ENCODE data around the gene AQP7.
"Not testable (repeated sequence)": the region's sequence is repeated elsewhere in the genome, so short reads cannot be mapped to it uniquely, and the experiment has no call there.

The AQP7 gene

DNA sequence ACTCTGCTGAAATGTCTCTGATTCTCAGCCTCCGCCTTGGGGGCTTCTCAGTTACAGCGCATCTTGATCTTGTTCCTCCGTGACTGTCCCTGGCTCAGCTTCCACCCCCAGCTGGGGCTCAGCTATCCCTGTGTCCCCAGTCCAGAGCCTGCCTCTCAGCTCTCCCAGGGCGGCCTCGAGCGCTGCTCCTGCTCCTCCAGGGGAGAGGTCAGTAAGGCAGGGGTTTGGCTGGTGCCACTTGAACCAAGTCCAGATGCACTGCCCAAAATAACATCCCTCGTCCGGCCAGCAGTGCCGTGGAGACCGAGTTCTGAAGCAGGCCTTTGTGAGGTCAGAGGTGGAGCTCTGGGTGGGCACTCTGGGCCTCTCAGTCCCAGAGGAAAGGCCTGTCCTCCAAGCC is at the start of gene AQP7:
TSS of gene AQP7 (minus strand) at position 198 of the 400 bp plus-strand sequence. CDS start 1,306 bp downstream, outside the sequence.
- not testable (repeated sequence) for H3K4me3 ChIP-seq (ENCODE audit: low read depth, low read length)

- H3K4me3 ChIP-seq (ENCODE audit: low read depth, low read length), result no peak overlapping the region
These were observed 48.3 kb upstream of the AQP7 start for GRCh38 chr9:33450621-33451146.

DNA sequence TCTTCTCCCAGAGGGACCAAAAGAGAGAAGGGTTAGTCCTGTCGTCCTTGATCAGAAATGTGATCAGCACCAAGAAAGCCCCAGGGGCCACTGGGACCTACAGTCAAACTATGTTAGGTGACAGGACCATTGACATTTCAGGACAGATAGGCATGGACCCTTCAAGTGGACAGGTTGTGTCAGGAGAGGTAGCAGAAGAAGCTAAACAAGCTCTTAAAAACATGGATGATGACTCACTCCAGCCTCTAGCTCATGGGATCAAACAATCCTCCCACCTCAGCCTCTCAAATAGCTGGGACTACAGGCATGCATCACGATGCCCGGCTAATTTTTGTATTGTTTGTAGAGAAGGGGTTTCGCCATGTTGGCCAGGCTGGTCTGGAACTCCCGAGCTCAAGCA is 47.3 kb upstream of the AQP7 start:
- no peak overlapping the region for H3K4me3 ChIP-seq (ENCODE audit: low read depth, low read length)

DNA sequence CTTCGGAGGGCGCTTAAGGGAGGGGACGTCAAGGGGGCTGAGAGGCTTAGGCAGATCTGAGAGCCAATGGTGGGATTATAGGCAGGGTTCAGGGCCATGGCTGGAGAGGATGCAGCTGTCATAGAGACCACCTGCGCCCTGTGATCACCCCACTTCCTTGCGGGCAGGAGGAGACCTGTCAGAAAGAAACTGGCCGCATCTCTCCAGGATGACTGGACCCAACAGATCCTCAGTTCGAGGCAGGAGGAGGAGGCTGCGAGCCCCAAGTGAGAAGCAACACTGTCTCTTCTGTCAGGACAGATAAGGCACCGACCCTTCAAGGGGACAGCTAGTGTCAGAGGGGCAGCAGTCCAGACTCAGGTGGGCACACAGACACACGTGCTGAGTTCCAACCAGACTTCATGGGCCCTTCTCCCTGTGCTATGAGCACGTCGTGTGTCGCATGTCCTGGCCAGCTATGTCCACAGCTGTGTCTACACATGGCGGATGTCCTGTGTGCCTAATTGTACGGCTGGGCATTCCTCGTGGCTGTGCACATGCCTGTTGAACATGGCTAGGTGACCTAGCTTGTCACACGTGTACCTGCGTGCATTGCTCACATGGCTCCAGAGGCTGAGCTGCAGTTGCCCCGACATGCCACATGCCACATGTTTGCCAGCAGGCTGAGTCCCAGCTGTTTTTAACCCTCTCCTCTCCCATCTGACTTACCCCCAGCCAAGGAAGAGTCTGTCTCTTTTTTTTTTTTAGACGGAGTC is 45.6 kb upstream of the AQP7 start:
- H3K4me3 ChIP-seq (ENCODE audit: low read depth, low read length), result peak overlapping the region; percentile 18

- H3K4me3 ChIP-seq (ENCODE audit: low read depth, low read length), result peak within 1 kb of the TSS; percentile 24
These were observed 44.8 kb upstream of the AQP7 start, which contains the start of gene AQP3 for GRCh38 chr9:33446946-33447798. TSS of gene AQP3 (minus strand) at chr9:33447593. CDS start at chr9:33447530, 63 bp downstream.

DNA sequence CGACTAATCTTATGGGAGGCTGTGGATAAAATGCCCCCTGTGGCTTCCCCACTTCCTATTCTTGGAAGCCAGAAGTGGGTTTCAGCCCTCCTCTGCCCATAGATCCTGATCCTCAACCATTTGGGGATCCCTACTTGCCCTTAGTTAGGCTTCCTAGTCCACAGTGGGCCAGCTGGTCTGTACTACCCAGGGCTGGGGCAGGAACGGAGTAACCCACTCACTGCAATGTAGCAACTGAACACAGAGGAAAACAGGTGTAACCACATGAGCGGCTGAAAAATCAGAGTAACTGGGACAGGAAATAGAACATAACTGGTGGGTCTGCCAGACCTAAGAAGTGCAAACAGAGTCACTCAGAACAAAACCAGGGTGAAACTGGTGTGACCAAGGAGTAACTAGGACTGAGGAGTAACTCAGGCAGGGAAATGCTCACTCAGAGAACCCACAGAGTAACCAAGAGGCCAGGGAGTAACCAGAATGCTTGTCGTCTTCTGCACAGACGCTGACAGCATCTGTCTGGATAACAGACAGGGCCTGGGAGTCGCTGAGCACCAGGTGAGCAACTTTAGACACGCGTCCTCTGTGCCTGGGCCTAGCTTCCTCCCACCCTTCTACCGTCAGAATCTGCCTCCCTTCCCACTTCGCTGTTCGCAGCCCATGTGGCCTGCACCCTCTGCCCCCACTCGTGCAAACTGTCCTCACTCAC is 44.0 kb upstream of the AQP7 start:
- no peak overlapping the region for H3K4me3 ChIP-seq (ENCODE audit: low read depth, low read length)

DNA sequence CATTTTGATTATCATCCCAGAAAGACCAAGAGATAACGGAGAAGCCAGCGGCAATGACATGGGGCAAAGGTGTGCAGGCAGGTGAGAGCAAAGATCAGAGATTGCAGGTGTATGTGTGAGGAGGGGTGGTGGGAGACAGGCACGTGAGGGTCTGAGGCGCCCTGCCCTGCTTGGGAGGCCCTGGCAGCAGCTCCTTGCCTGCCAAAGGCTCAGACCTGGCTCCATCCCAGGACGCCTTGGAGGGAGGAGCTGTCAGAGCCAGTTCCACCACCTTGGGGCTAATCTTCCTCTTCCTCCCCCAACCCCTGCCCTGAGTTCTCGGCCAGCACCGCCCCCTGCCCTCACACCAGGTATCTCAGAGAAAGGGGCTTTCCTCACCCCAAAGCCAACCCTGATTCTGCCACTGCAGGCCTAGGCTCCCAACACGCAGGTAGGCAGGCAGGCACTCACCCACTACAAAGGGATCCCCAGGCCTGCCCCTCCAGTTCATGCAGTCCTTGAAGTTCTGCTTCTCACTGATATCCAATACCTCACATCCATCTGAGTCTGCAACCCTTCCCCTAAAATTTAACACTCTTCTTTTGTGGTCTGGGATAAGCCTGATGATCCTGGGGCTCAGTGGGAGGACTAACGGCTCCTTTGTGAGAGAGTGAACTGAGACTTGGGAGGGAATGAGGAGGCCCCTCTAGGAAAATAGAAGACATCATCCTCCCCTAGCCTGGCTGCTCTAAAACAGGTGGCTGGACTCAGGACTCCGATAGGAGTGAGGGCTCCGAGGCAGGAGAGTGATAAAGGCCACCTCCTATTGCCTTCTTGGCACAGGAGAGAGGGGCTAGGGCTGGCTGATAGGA is 43.2 kb upstream of the AQP7 start:
- no peak overlapping the region for H3K4me3 ChIP-seq (ENCODE audit: low read depth, low read length)

DNA sequence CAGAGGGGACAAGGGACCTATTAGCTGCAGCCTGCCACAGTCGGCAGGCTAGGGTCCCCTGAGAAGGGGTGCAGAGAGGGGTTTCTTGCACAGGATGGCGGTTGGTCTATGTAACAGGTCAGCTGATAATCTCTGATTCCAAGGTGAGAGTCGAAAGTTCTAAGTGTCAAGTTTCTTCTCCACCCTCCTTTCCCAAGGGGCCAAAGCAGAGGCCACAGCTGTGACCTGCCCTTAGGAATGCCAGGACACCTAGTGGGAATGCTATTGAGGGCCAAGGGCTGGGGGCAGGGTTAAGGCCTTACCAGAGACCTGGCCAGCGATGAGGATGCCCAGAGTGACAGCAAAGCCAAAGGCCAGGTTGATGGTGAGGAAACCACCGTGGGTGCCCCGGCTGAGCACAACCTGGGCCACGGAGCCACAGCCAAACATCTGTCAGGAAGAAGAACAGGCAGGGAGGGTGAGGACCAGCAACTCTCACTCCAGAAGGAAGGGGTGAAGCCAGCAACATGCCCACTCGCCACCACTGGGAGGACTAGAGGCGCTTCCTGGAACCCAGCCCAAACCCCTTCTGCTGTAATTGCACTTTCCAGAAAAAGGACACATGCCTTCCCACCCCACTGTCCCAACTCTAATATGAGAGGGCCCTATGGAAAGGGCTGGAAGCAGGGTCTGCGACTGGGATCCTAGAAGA is 41.2 kb upstream of the AQP7 start:
- no peak overlapping the region for H3K4me3 ChIP-seq (ENCODE audit: low read depth, low read length)

GRCh38 chr9:33443047-33443446 is 40.7 kb upstream of the AQP7 start:
- no peak overlapping the region for H3K4me3 ChIP-seq (ENCODE audit: low read depth, low read length)

- no peak overlapping the region for H3K4me3 ChIP-seq (ENCODE audit: low read depth, low read length)
These were observed 39.8 kb upstream of the AQP7 start for GRCh38 chr9:33442125-33442524.

- H3K4me3 ChIP-seq (ENCODE audit: low read depth, low read length), result no peak overlapping the region
These were observed 38.2 kb upstream of the AQP7 start for GRCh38 chr9:33440609-33441008.

- no peak overlapping the region for H3K4me3 ChIP-seq (ENCODE audit: low read depth, low read length)
These were observed 37.8 kb upstream of the AQP7 start for GRCh38 chr9:33440204-33440603.

DNA sequence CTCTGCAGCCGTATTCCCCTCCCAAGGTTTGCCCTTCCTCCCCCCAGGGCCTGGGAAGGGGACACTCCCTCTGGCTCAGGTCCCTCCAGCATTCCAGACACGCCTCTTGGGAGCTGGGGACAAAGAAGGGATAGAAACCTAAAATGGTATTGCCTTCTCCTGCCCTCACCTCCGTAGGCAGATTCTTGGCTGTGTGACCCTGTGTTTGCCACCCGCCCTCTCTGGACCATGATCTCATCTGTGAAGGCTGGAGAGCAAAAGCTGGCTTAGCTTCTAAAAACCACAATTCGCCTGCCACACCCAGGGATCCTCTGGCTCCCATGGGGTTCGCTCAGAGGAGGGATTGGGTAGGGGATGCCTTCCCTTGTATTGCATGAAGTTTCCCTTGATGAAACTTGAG is 37.4 kb upstream of the AQP7 start:
- H3K4me3 ChIP-seq (ENCODE audit: low read depth, low read length), result no peak overlapping the region

DNA sequence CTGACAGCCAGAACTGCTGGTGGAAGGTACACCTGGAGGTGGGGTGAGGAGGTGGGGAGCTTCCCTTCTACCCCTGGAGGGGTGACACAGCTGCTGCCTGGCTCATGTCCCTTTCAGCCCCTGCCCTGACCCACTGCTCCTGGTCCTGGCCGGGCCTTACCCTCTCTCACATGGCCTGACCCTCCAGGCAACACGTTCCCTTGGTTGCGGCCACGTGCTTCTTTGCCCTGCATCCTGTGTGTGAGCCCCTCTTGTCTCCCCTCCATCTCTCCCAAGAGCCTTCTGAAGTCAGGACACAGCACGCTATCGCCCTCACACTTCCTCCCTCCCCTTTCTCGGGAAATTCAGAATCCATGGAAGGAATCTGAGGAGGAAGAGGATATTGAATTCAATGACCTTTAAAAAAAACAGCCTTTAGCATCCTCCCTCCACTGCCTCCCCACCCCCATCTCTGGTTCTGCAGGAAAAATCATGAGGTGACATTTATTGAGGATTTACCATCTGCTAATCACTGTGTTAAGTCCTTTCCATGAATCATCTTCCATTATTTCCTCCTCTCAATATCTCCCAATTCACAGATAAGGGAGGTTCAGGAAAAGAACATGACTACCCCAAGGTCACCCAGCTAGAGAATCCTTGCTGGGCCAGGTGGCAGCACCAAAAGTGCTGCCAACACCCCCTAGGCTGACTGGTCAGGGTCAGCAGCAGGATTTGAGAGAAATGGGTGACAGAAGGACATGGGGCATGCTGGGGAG is 36.7 kb upstream of the AQP7 start:
- no peak overlapping the region for H3K4me3 ChIP-seq (ENCODE audit: low read depth, low read length)

GRCh38 chr9:33437898-33438297 is 35.5 kb upstream of the AQP7 start:
- H3K4me3 ChIP-seq (ENCODE audit: low read depth, low read length), result no peak overlapping the region

DNA sequence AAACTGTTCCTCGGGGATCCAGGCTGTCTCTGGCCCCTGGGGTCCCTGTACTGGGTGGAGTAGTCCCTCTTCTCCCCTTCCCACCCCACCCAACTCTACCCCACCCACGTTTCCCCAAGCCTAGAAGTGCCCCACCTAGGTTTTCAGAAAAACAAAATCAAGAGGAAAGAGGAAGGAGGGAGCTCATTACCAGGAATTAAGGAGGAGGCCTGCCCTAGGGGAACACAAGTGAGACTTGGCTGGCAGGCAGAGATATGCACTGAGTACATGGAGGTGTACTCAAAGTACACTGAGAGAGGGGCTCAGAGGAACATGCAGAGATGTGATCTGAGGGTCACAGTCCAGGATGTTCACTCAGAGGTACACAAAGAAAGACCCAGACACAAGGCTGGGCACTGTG is 34.8 kb upstream of the AQP7 start:
- no peak overlapping the region for H3K4me3 ChIP-seq (ENCODE audit: low read depth, low read length)

GRCh38 chr9:33436445-33436844 is 34.1 kb upstream of the AQP7 start:
- H3K4me3 ChIP-seq (ENCODE audit: low read depth, low read length), result no peak overlapping the region

- H3K4me3 ChIP-seq (ENCODE audit: low read depth, low read length), result no peak overlapping the region
These were observed 33.5 kb upstream of the AQP7 start for GRCh38 chr9:33435821-33436277.
